GM12874 (cell line): ENCODE measurements around the gene CEP126.

Source experiments
- CTCF ChIP-seq: IDR thresholded peaks from 2 replicates; pipeline ENCODE4 v1.5.1; 2011; ENCODE audit warnings: low read depth, mild to moderate bottlenecking, control low read depth, low read length, moderate library complexity; ENCODE audit not compliant: insufficient read depth

Gene CEP126

GRCh38 chr11:101915791-101916291 is 1.0 kb downstream of the CEP126 start:
- no peak for TF ChIP-seq CTCF

- no peak for TF ChIP-seq CTCF
Measured at GRCh38 chr11:101916422-101916821, 1.6 kb downstream of the CEP126 start, which contains the start of gene ANGPTL5. ANGPTL5 (minus strand) TSS chr11:101916522; CDS start chr11:101907909, 8,613 bp downstream.

GRCh38 chr11:101917226-101917625 is 2.4 kb downstream of the CEP126 start:
- TF ChIP-seq CTCF, result no peak

GRCh38 chr11:101920992-101921391 is 6.2 kb downstream of the CEP126 start:
- TF ChIP-seq CTCF, result no peak

- no peak for TF ChIP-seq CTCF
Measured at GRCh38 chr11:101923554-101923953, 8.7 kb downstream of the CEP126 start.

GRCh38 chr11:101929294-101929915 is 14.6 kb downstream of the CEP126 start:
- no peak for TF ChIP-seq CTCF

- no peak for TF ChIP-seq CTCF
Measured at GRCh38 chr11:101931692-101932091, 16.9 kb downstream of the CEP126 start.
